ENCODE results near the gene NELL1. TPM values are rescaled to one million over a fixed set of nuclear protein-coding genes. Genes with fewer than 3 reads are reported as not detected.

Gene NELL1
- polyA plus RNA-seq, 1 of the 3 experiments (the other 2 are of a cell fraction): not detected

- ChIA-PET POLR2A (no interaction called here), CTCF (no interaction called here)
- no peak overlapping the region for H3K4me2 ChIP-seq
- no peak for DNase-seq
- no peaks in the 10 kb centered on the region for H3F3A ChIP-seq (replicated peaks; ENCODE audit: insufficient read depth)
- no peak overlapping the region for H2AFZ ChIP-seq (ENCODE audit: low read depth)
- TF ChIP-seq FOSL2 (IDR thresholded peaks at IDR 0.05; ENCODE audit: borderline replicate concordance, low read depth): no peak
- TF ChIP-seq GABPA (IDR thresholded peaks at IDR 0.05; ENCODE audit: low read depth): no peak
- TF ChIP-seq ZBTB33 (IDR thresholded peaks at IDR 0.05; ENCODE audit: borderline replicate concordance, low read depth): no peak
- TF ChIP-seq REST (IDR thresholded peaks at IDR 0.05; ENCODE audit: low read depth, low read length): no peak
- no peak for TF ChIP-seq NRF1 (IDR thresholded peaks at IDR 0.05; ENCODE audit: low read depth, low read length)
- no peak for TF ChIP-seq SMC3 (IDR thresholded peaks at IDR 0.05; ENCODE audit: low read depth, low read length)
- TF ChIP-seq MEF2A (IDR thresholded peaks at IDR 0.05; ENCODE audit: borderline replicate concordance, low read depth): no peak
- TF ChIP-seq GATA2 (CRISPR knock-in tag; IDR thresholded peaks at IDR 0.05): no peak
- TF ChIP-seq USF2 (IDR thresholded peaks at IDR 0.05; ENCODE audit: borderline replicate concordance, low read depth, low read length): no peak
- no peak for TF ChIP-seq SIN3A (IDR thresholded peaks at IDR 0.05; ENCODE audit: borderline replicate concordance, low read depth, low read length)
- TF ChIP-seq MAX (IDR thresholded peaks at IDR 0.05; ENCODE audit: low read depth): no peak
- TF ChIP-seq JUND (IDR thresholded peaks at IDR 0.05): no peak
- no peak for TF ChIP-seq CHD2 (IDR thresholded peaks at IDR 0.05; ENCODE audit: low read length, partially characterized antibody)
- H3K36me3 ChIP-seq (replicated peaks in 1 of 2; ENCODE audit: control insufficient read depth in 1 of 2, insufficient read depth in 2 of 2, low read length in 1 of 2): no peaks in the 10 kb centered on the region
- H3K27me3 ChIP-seq (ENCODE audit: insufficient read depth): no peaks in the 10 kb centered on the region
- H4K20me1 ChIP-seq (ENCODE audit: insufficient read depth): no peaks in the 10 kb centered on the region
- H3K9me3 ChIP-seq: no peaks in the 10 kb centered on the region
- H3K4me1 ChIP-seq (ENCODE audit: control insufficient read depth in 1 of 2, insufficient read depth in 2 of 2, low read depth in 1 of 2, low read length in 1 of 2): no peaks in the 10 kb centered on the region
- H3K9me2 ChIP-seq: no peaks in the 10 kb centered on the region
- H3K9ac ChIP-seq: no peak overlapping the region
- no peak overlapping the region for H3K27ac ChIP-seq (ENCODE audit: low read depth in 2 of 2, low read length in 1 of 2)
- H3K79me2 ChIP-seq (ENCODE audit: insufficient read depth): no peaks in the 10 kb centered on the region
- no peak overlapping the region for H3K4me3 ChIP-seq (ENCODE audit: low read depth in 2 of 2, low read length in 1 of 2)
Measured at GRCh38 chr11:21088930-21089329, 419.5 kb downstream of the NELL1 start.
